AG09309 (cell line): ENCODE results near the gene BRINP1.

Source experiments
- DNase-seq: peaks from one replicate; pipeline ENCODE4 v3.0.0-alpha.2; 2010; ENCODE audit warnings: low read depth
- H3K4me3 ChIP-seq: 2 replicates; pipeline ENCODE4 v1.5.1; 2011; ENCODE audit warnings: mild to moderate bottlenecking, low read depth, low read length, moderate library complexity; ENCODE audit not compliant: control insufficient read depth
- TF ChIP-seq, protein P1 (sequence below): IDR thresholded peaks from 2 replicates; pipeline ENCODE4 v1.5.1; 2011; ENCODE audit warnings: mild to moderate bottlenecking, low read depth, low read length, inconsistent platforms; ENCODE audit not compliant: insufficient read depth, control insufficient read depth; ENCODE audit errors: missing control alignments

The BRINP1 gene

DNA sequence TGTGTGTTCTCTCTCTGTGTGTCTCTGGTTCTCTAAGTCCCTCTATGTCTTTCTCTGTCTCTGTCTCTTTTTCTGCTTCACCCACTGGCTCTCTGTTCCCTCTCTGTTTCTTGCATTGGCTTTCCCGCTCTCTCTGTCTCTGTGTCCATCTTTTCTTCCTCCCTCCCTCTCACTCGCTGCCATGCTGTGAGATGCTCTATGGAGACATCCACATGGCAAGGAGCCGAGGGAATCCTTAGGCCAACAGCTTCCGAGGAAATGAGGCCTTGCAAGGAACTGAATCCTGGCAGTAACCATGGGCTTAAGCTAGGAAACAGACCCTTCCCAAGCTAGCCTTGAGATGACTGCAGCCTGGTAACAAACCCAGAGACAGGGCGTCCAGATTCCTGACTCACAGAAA is 117.3 kb downstream of the BRINP1 start:
- TF ChIP-seq, protein P1, sequence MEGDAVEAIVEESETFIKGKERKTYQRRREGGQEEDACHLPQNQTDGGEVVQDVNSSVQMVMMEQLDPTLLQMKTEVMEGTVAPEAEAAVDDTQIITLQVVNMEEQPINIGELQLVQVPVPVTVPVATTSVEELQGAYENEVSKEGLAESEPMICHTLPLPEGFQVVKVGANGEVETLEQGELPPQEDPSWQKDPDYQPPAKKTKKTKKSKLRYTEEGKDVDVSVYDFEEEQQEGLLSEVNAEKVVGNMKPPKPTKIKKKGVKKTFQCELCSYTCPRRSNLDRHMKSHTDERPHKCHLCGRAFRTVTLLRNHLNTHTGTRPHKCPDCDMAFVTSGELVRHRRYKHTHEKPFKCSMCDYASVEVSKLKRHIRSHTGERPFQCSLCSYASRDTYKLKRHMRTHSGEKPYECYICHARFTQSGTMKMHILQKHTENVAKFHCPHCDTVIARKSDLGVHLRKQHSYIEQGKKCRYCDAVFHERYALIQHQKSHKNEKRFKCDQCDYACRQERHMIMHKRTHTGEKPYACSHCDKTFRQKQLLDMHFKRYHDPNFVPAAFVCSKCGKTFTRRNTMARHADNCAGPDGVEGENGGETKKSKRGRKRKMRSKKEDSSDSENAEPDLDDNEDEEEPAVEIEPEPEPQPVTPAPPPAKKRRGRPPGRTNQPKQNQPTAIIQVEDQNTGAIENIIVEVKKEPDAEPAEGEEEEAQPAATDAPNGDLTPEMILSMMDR, result no peak
- DNase-seq, result no peak
- no peak overlapping the region for H3K4me3 ChIP-seq

DNA sequence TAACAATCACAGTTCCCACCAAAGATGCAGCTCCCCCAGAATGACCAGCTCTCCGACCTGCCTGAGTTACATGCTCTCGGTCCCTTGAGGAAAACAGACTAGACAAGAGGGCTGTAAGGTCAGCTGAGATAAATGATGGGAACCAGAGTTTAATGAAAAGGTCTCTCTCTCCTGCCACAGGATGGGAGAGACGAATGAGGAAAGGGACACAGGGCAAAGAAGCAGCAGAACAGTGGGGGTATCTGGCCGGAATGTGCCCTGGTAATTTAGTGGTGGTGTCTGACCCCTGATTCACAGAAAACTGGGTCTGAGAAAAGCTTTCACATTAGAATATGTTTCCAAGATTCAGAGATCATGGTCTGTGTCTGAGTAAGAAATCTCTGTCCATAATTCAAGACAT is 118.5 kb downstream of the BRINP1 start:
- DNase-seq, result no peak
- TF ChIP-seq, protein P1, result no peak
- H3K4me3 ChIP-seq, result no peak overlapping the region

DNA sequence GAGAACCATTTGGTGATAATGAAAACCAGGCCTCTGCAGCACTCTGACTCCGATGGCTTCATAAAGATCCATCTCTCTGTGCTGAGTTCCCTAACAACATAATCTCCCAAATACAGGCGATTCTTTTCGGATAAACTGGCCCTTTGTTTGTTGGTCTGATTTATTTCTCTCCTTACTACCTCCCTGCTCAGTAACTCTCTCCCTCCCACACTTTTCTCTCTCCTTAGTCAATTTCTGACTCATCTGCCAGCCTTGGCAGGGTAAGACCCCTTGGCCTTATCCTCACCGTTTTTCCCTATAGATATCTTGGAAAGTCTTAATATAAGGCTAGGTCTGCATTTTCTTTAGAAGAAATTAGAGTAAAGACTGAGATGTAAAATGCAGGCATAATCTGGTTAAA is 128.7 kb downstream of the BRINP1 start:
- H3K4me3 ChIP-seq, result no peak overlapping the region
- TF ChIP-seq, protein P1, result no peak
- no peak for DNase-seq

DNA sequence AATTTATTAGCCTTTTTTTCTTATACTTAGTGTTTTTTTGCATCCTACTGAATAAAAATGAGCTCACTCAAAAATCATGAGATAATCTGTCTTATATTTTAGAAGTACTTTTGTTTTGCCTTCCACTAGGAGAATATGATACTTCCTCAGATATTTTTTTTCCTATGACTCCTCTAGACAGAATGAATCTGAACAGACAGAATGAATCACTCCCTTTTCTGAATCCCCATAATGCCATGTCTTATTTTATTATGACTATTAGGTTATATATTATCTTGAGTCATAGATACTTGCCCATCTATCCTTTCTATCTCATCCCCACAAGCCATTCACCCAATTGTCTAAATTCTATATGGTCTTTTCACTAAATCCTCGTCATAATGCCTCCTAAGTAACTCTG is 134.6 kb downstream of the BRINP1 start:
- TF ChIP-seq, protein P1, result no peak
- no peak overlapping the region for H3K4me3 ChIP-seq
- DNase-seq, result no peak

DNA sequence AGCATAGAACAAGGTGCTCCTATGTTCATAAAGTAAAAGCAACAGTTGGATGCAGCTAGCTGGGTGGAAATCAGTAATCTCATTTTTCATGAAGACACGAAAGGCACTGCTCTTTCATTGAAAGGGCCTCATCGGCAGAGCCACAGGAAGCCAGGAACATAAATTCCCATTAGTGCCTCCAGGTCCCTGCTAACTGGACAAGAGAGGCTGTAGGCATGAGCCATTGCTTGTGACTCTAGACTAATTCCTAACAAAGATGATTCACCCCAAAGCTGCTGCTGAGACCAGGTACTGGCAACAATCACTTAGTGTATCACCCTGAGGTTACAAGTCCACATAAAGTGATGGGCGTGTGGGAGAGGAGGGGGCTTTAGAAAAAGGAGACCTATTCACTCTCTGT is 141.8 kb downstream of the BRINP1 start:
- no peak for DNase-seq
- H3K4me3 ChIP-seq, result no peak overlapping the region
- TF ChIP-seq, protein P1, result no peak

DNA sequence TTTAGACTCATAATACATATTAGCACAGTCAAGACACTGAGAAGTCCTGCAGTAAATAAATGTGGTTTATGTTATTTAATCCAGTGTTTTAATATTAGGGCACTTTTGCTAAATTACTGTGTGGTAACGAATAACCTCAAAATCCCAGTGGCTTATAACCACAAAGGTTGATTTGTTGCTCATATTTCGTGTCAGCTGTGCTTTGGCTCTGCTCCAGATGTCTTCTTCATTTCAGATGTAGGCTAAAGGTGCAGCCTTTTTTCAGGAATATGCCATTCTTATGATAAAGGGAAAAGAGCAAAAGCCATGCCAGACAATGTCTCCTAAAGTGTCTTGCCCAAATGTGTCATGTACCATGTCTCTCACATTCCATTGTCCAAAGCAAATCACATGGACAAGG is 144.8 kb downstream of the BRINP1 start:
- TF ChIP-seq, protein P1, result no peak
- H3K4me3 ChIP-seq, result no peak overlapping the region
- no peak for DNase-seq

DNA sequence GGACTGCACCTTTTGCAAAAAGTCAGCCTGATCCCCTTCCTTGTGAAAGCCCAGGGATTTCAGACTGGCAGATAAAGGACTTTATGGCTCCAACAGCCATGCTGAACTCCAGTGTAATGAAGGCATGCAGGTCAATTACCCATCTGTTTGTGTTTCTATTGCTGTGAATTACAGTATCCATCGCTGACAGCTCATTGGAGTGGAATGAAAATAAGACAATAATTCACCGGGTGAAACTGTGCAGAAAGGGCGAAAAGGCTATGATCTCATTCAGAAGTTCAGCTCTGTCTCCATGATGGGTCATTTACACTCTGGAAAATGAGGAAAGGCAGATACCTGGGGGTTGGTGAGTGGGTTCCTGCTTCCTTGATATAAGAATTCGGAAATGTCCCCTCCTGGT is 148.0 kb downstream of the BRINP1 start:
- TF ChIP-seq, protein P1, result no peak
- H3K4me3 ChIP-seq, result no peak overlapping the region
- no peak for DNase-seq
